H4 (cell line): Measurements from ENCODE around the gene WDR7. TPM values are rescaled to one million over a fixed set of nuclear protein-coding genes. Genes with fewer than 3 reads are reported as not detected.

ENCODE experiments used
- DNase-seq: peaks from one replicate; pipeline ENCODE4 v3.0.0-alpha.2; 2015; ENCODE audit warnings: low spot score
- total RNA-seq: library from RNA; depleted of rRNA; stranded (reverse); fragments of >200 nt; shearing (Covaris generic); gene quantifications from 2 replicates; pipeline ENCODE4 v1.2.3, GENCODE V29; 2014; rRNA removed

The WDR7 gene
- total RNA-seq: 4.5 and 8.4 TPM in 2 replicates

DNA sequence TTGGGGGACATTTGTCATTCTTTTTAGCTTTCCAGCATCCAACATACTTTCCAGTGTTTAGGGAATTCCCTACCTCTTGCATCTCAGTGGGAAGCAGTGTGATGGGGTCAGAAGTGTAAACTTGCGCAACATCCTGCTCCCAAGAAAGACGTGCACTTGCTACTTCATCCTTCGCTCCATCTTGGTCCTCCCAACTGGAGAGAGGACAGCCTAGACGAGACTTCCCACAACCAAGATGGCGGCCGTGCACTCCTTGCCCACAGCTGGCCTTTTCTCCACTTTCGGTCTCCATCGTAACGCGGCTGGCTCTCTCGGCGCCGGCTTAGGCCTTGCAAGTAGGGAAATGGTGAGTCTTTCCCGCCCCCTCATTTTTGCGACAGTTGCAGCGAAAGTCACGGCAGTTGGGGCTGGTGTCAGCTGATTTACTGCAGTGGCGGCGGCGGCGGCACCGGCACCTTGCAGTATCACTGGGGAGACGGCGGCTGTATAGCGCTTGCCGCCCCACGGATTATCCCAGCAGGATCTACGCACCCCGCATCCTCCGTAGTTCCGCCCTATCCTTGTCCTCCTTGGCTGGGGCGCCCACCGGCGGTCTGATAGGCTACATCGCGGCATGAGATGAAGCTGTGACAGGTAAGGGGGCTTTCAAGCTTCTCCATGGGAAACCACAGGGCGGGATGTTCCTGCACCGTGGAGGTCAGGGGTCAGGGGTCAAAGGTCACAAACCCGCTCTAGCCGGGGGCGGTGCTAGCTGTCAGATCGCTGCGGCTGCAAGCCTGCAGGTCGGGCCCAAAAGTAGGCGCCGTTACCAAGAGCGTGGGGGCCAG lies at the start of gene WDR7:
Gene WDR7, plus strand, starts transcription at position 416 of the 827 bp plus-strand sequence. CDS start 21,157 bp downstream, outside the sequence.
- DNase-seq: peak; percentile 99

DNA sequence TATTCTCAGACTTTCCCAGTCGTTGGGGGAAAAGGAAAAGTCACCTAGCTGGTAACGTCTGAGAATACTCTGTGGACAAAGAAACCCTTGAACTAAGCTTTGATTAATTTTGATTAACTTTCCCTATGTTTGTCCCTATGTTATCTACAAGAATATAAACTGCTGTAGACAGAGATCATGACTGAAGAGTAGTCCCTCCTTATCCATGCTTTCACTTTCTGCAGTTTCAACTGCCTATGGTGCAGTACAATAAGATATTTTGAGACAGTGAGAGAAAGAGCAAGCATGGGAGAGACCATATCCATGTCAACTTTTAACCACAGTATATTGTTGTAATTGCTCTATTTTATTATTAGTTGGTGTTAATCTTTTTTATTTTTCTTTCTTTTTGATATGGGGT lies 44.5 kb upstream of the WDR7 start:
- no peak for DNase-seq

DNA sequence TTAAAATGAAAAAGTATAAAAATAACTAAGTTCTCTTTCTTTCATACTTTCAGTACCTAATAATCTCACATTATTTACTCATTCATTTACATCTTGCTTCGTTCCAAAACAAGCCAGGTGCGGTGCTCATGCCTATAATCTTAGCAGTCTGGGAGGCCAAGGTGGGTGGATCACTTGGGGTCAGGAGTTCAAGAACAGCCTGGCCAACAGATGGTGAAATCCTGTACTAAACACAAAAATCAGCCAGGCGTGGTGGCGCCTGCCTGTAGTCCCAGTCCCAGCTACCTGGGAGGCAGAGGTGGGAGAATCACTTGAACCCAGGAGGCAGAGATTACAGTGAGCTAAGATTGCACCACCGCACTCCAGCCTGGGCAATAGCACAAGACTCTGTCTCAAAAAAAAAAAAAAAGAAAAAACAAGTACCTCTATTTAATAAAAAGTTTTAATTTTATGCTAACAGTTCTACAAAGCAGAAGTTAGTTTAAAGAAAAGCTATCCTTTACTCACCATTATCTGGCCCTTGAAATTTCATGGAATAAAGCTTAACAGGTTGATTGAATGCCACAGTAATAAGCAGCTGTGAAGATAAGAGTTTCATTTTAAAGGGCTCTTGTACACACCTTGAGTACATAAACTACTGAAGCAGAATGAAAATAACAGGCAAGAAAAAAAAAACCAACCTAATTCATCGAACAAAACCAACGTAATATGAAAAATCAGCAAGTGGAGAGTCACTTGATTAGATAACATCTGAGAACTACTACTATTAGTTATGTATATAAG lies 35.2 kb upstream of the WDR7 start:
- no peak for DNase-seq

DNA sequence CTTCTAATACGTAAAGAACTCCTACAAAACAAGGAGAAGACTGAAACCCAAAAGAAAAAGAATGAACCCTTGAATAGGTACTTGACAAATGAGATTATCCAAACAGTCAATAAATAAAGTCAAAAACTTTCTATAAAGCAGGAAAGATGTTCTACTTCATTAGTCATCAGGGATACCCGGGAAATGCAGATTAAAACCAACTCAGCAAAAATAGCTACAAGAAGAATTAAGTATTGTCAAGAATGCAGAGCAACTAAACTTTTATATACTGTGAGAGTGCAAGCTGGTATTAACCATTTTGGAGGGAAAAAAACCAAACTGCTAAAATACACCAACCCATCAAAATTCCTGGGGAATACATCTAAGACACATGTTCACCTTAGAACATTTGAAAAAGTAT lies 23.2 kb upstream of the WDR7 start:
- no peak for DNase-seq

DNA sequence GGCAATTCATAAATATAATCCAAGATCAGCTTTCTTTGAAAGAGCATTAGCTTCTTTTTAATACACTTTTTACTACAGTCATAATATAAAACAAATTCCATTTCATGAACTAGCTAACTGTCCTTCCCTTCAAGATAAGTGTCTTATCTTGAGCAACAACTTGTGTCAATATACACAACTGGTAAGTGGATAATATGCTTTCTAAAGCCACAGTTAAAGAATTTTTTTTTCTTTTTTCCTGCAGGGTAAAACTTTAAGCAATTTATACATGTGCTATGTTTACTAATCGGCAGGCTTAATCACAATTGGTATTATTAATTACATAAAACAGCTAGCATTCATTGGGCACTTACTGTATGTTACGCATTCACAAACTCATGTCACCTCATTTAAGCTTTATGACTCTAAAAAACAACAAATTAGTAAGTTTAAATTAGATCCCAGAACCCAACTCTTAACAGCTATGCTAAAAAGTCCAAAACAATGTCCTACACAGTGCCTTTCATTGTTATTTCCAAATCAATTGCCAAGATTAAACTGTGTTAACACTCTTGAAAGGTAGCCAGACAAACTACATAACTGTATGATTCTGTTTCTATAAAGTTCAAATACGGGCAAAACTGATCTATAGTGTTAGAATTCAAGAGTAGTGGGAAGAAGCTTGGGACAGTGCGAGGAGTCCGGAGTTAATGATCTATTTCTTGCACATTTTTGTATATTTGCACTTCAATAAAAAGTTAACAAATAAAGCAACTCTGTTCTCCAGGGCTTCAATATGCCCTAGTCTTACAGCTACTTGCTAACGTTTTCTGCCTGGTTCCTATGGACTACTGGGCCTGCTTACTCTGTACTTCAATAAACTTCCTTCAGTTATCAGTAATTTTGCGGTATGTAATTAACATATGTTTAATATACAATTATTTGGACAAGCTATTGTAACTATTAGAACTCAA lies 18.8 kb upstream of the WDR7 start:
- DNase-seq: no peak

DNA sequence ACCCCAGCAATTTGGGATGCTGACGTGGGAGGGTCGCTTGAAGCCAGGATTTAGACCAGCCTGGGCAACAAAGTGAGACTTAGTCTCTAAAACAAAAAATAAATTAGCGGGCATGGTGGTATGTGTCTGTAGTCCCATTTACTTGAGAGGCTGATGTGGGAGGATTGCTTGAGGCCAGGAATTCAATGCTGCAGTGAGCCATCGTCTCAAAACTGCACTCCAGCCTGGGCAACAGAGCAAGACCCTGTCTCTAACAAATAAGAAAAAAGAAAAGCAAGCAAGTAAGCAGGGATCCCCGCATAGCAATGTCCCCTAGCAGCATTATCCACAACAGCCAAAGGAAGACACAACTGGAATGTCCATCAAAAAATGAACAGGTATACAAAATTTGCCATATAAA lies 16.2 kb upstream of the WDR7 start:
- no peak for DNase-seq

DNA sequence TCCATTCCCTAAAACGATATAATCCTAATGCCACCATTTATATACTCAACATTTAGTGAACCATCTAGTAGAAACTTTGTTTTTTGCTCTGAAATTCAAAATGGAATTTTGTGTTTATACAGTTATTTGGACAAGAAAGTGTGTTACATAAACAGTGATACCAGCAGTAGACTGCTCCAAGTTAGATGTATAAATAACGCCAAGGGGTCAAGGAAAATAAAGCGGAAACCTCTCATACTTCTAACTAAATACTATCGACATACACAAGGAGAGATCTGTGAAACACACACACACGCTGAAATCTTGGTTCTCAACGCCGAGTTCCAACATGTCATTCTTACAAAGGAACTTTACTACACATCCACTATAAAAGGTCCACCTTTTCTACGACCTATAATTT lies 14.0 kb upstream of the WDR7 start:
- DNase-seq: no peak

DNA sequence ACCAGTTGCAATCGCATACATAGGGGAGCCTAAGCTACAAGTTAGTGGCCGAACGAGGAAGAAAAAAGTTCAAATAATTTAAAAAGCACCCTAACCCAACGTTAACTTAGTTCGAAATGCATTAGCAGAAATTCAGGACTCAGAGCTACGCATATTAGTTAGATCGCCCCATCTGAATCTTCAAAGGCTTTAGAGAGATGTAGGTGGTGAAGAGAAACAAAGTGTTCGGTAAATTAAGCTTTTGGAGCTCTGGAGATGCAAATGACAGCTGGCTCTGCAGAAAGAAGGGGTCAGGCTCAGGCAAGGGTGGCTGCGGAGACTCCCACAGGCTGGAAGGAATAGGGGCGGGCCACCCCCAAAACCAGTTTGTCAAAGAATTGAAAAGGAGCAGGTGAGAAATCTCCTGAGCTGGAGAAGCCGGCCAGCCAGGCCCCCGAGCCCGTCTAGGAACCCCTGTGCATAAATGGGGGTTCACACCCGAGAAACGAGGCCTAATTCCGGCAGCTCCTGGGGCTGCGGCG lies 13.4 kb upstream of the WDR7 start:
- DNase-seq: no peak

DNA sequence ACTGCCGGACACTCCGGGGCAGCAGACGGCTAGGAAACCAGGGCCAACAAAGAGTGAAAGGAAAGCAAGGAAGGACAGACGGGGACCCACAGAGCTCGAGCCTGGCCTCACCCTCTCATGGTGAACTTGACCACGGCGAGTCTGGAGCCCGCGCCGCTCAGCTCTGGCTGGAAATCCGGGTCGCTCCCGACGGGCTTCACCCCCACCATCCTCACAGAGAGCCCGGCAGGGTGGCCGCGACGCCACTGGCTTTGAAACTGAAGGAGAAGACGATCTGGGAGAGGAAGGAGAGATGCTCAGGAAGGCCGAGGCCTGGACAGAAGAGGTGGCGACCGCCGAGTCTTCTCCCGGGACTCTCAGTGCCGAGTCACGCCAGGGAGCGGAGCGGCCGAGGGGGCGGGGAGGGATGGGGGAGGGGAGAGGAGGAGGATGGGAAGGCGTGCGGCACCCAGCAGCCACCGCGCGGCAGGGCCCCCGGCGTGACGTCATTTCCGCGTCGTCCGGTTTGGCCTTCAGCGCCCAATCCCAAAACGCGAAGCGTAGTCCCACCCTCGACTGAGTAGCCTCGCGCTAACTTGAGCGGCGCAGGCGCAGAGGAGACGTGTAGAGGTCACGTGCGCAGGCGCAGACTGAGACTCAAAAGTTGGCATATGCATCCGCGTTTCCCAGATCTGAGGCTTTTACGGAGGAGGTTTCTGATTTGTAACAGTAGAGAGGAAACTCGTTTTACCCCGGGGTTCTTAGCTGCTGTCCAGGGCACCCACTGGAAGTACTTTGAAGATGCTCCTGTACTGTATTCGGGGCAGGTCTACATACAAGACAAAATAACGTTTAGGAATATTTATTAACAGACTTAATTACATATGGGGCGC lies 12.7 kb upstream of the WDR7 start, which contains the start of gene TXNL1:
Gene TXNL1, minus strand, starts transcription at position 361 of the 872 bp plus-strand sequence. Its CDS starts 152 bp downstream, at position 209.
- DNase-seq: peak; percentile 99

DNA sequence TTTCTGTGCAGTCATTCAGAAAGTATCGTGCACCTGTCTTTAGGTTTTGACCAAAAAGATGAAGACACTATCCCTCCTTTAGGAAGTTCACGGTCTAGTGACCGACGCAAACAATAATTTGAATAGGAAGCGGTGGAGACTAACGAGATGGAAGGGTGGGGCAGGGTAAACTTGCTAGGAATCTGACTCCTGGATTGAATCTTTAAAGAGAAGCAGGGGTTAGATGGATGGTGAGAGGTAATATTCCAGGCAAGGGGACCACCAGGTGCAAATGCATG lies 12.1 kb upstream of the WDR7 start:
- DNase-seq: no peak

DNA sequence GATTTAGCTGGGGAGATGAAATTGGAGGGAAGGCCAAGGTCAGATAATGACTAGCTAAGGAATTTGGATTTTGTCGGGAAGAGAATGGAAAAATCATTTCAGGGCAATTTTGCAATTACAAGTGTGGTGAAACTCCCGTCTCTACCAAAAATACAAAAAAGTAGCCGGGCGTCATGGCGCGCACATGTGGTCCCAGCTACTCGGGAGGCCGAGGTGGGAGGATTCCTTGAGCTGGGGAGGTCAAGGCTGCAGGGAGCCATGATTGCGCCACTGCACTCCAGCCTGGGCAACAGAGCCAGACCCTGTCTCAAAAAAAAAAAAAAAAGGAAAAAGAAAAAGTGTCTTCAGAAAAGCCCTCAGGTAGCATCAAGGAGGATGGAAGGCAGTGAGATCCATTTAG lies 11.6 kb upstream of the WDR7 start:
- DNase-seq: no peak

DNA sequence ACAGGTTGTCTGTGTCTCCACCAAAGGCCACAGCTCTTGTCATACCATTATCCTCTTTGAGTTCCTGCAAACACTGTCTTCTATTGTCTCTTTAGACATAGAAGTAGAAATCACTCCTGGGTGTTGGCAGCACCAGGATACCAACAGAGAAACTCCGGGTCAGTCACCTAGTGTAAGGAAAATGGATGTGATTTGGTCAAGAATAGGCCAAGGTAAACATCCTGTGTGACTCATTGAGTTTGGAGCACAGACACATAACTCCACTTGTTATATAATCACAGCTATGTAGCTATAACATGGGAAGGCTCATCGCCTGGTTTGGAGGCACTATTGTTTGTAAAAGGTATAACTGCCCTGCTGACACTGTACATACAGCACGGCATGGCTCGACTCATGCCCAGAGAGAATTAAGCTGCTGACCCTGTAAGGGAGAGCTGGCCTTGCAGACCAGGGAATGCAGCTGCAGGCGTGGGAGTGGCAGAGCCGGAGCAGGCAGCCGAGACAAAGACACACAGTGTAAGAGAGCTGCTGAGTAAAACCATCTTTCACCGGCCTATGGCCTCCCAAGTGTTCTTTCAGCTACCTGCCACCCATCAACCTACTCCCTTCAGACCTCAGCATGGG lies 9.3 kb upstream of the WDR7 start:
- peak; percentile 44 for DNase-seq

DNA sequence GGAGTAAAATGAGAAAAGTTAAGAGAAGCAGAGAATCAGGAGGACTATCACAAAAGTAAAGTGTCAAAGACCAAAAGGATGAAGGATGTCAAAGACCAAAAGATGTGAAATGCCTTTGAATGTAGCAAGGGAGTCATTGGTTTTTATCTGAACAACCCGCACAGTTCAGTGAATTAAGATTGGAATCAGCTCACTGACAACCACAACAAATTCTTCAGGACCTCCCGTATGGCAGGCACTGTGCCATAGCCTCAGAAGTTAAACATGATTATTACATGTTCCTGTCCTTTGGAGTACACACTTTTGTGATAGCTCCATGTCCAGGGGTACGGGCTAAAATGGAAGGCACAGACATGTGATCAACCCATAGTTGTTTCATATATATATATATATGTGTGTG lies 7.8 kb upstream of the WDR7 start:
- DNase-seq: no peak

DNA sequence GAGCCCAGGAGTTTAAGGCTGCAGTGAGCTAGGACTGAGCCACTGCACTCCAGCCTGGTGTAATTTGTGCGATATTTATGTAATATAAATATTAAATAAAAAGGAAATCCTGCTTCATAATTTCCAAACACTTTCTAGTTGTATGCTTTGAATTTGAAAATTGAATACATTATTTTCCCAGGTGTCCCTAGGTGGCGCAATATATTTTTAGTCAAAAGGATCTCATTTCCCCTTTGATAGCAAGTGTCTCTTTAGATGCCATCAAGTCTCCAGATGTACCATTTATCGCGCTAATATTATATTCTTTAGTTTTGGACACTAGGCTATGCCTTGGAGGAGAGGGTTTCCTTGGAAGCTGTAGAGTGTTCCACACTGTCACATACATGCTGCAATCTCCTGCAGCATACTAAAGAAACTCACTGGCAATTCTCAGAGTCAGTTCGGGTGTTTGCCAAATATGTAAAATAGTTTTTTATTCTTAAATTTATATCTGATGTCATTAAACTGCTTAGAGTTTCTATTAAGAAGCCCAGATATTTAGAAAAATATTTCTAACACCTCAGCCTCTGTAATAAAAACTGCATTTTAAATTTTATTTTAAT lies 5.6 kb upstream of the WDR7 start:
- DNase-seq: no peak

DNA sequence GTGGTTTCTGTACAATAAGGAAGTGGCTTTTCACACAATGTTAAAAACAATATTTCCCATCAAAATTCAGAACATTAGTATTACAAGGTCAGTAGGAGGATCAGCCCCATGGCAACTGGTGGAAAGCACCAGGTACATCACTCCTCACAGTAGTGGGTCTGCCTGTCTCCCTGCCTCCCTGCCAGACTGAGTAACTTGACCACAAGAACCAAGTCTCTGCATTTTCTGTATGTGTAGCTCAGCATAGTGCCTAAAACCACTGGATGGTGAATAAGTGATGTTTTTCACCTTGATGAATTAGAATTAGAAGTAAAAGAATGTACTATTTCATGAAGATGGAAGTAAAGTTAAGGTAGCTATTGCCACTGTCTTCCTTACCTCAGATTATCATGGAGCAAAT lies 4.1 kb upstream of the WDR7 start:
- no peak for DNase-seq

DNA sequence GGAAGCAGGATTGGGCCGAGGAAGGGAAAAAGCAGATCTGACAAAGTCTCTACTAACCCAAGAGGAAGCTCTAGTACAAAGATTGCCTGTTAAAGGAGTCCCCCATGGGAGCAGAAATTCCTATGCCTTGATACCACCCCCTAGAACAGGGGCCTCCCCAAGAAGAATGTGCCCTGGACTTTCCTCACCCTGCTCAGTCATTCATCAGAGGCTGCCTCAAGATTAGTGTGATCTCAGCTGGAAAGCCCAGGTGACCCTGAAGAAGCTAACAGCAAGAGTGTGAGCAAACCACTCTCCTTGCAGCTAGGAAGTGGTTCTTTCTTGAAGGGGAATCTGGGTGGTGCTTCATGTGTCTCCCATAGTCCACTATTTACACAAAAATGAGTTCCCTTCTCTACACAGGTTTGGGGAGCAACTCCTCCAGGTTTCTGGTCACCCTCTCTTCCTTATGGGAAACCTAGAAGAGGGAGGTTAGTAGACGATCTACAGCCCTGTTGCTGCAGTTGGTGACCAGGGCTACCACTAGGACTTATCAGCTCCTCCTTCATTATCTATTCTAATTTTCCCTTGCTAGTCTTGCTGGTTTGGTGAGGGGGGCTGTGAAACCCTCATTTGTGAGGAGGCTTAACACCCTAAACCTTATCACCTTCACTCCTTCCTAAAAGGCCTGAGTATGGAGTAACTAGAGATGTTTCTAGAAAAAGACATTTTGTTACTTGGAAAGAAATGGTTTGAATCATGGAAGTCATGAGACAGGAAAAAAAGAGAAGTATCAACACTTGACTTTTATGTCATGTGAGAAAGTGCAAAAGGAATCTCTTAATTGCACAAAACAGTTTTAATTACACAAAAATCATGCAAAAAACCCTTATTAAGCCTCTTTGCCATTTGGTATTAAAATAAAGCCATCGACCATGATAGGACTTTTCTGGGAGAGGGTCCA lies 2.9 kb upstream of the WDR7 start:
- DNase-seq: no peak

DNA sequence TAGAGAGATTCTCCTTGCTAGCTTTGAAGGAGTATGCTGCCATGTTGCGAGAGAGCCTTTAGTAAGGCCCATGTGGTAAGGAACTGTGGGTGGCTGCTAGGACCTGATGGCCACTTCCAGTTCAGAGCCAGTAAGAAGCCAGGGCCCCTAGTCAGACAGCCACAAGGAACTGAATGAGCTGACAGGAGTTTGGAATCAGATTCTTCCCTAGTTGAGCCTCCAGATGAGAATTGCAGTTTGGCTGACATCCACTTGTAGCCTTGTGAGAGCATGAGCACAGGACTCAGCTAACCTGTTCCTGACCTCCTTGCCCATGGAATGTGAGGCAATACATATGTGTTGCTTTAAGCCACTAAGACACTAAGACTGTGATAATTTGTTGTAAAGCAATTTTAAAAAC lies 1.2 kb upstream of the WDR7 start:
- no peak for DNase-seq

DNA sequence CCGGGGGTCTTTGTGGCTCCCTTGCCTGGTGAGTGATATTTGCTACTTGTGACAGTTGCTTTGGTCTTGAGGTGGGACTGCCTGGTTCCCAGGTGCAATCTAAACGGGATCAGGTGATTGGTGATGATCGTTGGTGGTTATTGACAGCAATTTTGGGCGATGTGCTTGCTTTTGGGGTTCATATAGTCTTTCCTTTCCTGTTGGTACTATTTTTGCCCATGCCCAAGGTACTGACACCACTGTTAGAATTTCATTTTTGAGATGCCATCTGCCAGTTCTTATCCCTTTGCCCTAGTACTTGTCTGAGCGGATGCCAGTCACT lies 573 bp downstream of the WDR7 start:
- no peak for DNase-seq

DNA sequence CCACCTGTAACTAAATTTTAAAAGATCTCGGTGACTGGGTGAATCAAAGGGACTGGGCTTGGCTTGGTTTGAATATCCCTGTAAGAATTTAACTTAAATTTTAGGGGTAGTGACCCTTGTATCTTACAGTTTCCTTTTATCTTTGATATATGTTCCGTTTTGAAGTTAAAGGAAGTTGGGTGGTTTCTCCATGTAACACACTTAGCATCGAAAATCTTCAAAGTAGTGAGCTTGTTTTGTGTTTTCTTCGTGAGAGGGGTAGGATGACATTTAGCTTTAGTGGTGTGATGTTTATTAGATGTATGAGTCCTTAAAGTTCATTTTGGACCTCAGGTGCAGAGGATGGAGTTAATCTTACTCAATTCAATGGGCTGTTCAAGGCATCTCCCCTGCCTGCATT lies 1.6 kb downstream of the WDR7 start:
- DNase-seq: no peak
